GM19452 (cell line): ENCODE results near the gene MACROD1.
"Not testable (repeated sequence)": the region's sequence is repeated elsewhere in the genome, so short reads cannot be mapped to it uniquely, and the experiment has no call there.

Experiments used
- ATAC-seq: cut with Tn5 transposase; IDR thresholded peaks from one replicate; pipeline ENCODE4 v1.9.1; 2021; ENCODE audit not compliant: unreplicated experiment

The MACROD1 gene

GRCh38 chr11:64185693-64186491 lies 20.0 kb upstream of the MACROD1 start, which contains the start of gene STIP1:
Gene STIP1 (plus strand): TSS chr11:64186171. CDS start chr11:64186262, 91 bp downstream.
- peak; percentile 74 for ATAC-seq

- ATAC-seq: peak; percentile 27
Measured at GRCh38 chr11:64185175-64185692, 19.3 kb upstream of the MACROD1 start.

- no peak for ATAC-seq
Measured at GRCh38 chr11:64183890-64184289, 18.0 kb upstream of the MACROD1 start.

GRCh38 chr11:64181506-64182411 lies 15.8 kb upstream of the MACROD1 start:
- no peak for ATAC-seq

- ATAC-seq: no peak
Measured at GRCh38 chr11:64180891-64181290, 15.0 kb upstream of the MACROD1 start.

GRCh38 chr11:64178951-64179639 lies 13.2 kb upstream of the MACROD1 start:
- ATAC-seq: no peak

- no peak for ATAC-seq
Measured at GRCh38 chr11:64178203-64178602, 12.3 kb upstream of the MACROD1 start.

GRCh38 chr11:64176751-64177150 lies 10.8 kb upstream of the MACROD1 start:
- no peak for ATAC-seq

- ATAC-seq: no peak
Measured at GRCh38 chr11:64173616-64174355, 7.9 kb upstream of the MACROD1 start.

GRCh38 chr11:64170419-64170818 lies 4.5 kb upstream of the MACROD1 start:
- ATAC-seq: no peak

- no peak for ATAC-seq
Measured at GRCh38 chr11:64165481-64165841, 452 bp downstream of the MACROD1 start.

GRCh38 chr11:64164392-64165312 lies 1.3 kb downstream of the MACROD1 start:
- ATAC-seq: no peak

- ATAC-seq: no peak
Measured at GRCh38 chr11:64163951-64164350, 2.0 kb downstream of the MACROD1 start.

GRCh38 chr11:64162769-64163168 lies 3.1 kb downstream of the MACROD1 start:
- not testable (repeated sequence) for ATAC-seq

GRCh38 chr11:64161037-64161436 lies 4.9 kb downstream of the MACROD1 start:
- ATAC-seq: no peak

- no peak for ATAC-seq
Measured at GRCh38 chr11:64157631-64158394, 8.1 kb downstream of the MACROD1 start.

- no peak for ATAC-seq
Measured at GRCh38 chr11:64156235-64157011, 9.5 kb downstream of the MACROD1 start.

GRCh38 chr11:64153812-64154211 lies 12.1 kb downstream of the MACROD1 start:
- no peak for ATAC-seq
